GM18517 (cell line): Measurements from ENCODE around the gene MYO7B.

ENCODE experiments used
- ATAC-seq: cut with Tn5 transposase; IDR thresholded peaks from one replicate; pipeline ENCODE4 v1.9.1; 2021; ENCODE audit warnings: mild to moderate bottlenecking, moderate library complexity; ENCODE audit not compliant: unreplicated experiment

Gene MYO7B

GRCh38 chr2:127646487-127647241, 111.2 kb downstream of the MYO7B start:
- no peak for ATAC-seq

DNA sequence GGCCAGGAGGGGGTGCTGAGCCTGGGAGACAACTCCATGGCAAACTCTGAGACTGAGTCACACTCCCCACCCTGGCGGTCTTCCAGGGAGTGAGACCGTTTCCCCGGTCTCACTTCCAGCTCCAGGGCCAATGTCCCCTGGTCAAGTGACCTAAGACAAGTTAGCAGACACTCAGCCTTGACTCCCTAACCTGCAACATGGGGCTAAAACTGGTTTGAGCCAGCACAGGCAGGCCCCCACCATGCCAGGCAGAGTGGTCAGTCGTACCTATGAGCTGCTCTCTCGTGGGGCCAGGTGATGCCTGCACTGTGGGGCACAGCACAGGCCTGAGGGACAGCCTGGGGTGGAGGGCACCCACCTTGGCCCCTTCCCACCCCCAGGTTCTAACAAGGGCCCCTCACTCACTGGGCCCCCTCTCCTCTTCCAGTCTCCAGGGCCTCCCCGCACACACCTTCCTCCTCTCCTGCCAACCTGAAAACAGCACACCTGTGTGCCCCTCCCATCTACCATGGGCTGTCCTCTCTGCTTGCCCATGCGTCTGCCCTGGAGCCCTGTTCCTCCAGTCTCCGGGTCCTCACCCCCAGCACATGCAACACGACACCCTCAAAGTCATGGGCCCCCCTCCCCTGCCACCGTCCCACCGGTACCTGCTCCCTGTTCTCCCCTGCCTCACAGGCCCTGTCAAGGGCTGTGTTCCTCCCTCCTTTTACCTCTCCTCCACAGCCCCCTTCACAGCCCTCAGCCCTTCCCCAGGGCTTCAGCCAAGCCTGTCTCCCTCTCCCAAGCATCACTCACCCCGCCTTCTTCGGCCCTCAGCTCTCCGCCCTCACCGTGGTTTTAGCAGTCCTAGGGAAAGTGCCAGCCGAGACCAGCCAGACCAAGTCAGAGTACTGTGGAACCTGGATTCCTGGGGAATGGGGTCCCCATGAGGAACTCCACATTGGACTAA, 112.0 kb downstream of the MYO7B start:
- ATAC-seq, result no peak

GRCh38 chr2:127648321-127648720, 112.8 kb downstream of the MYO7B start:
- ATAC-seq, result no peak

DNA sequence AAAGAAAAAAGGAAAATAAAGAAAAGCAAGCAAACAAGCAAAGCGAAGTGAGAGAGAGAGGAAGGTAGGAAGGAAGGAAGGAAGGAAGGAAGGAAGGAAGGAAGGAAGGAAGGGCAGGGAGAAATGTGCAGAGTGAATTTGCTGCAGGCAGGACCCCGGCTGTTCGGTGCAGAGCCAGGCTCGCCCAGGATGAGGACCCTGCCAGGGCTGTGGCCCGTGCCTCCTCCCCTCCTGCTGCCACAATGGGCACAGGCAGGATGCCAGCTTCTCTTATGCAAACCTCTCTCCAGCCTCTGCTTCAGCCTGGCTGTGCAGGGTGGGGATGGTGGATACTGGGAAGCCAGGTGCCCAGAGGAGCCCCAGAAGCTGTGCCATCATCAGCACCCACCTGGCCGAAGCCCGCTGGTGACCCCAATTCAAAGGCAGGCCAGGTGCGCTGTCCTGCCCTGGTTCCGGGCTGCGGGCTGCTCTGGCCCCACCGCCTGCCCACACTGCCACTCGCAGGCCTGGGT, 113.7 kb downstream of the MYO7B start:
- no peak for ATAC-seq

GRCh38 chr2:127649684-127650040, 114.2 kb downstream of the MYO7B start:
- ATAC-seq, result peak; percentile 81

- ATAC-seq, result no peak
Observed at GRCh38 chr2:127650041-127650784, 114.7 kb downstream of the MYO7B start.

GRCh38 chr2:127650785-127651380, 115.4 kb downstream of the MYO7B start:
- ATAC-seq, result no peak

DNA sequence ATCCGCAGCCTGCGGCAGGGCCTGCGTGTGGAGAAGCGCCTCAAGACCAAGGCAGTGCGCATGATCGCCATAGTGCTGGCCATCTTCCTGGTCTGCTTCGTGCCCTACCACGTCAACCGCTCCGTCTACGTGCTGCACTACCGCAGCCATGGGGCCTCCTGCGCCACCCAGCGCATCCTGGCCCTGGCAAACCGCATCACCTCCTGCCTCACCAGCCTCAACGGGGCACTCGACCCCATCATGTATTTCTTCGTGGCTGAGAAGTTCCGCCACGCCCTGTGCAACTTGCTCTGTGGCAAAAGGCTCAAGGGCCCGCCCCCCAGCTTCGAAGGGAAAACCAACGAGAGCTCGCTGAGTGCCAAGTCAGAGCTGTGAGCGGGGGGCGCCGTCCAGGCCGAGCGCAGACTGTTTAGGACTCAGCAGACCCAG, 115.9 kb downstream of the MYO7B start:
- ATAC-seq, result no peak

- ATAC-seq, result no peak
Observed at GRCh38 chr2:127651971-127652550, 116.6 kb downstream of the MYO7B start.

DNA sequence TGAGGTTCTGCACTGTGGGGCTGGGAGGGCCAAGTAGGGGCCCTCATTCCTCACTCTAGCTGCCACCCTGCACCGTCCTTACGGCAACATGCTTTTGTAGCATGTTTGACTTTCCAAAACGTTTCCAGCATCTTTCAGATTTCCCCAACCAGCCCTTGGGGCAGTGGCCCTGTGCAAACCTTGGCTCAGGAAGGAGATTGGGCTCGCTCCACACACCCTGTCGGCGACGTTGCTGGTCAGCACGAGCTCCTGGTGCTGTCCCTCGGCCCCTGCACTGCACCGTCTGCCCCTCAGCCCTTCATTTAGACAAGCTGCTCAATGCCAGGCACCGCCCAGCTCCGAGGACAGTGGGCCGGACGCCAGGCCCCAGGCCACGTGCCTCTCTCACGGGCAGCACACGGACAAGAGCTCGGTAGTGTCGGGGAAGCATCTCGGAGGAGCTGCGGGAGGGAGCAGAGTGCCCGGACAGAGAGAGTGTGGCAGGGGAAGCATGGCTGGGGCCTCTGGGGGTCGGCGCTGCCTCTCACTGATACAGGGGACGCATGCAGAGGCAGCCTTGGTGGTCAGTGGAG, 117.4 kb downstream of the MYO7B start:
- no peak for ATAC-seq

- ATAC-seq, result no peak
Observed at GRCh38 chr2:127653421-127654083, 118.1 kb downstream of the MYO7B start.

GRCh38 chr2:127654084-127654837, 118.8 kb downstream of the MYO7B start:
- no peak for ATAC-seq

- no peak for ATAC-seq
Observed at GRCh38 chr2:127654838-127655175, 119.3 kb downstream of the MYO7B start.

GRCh38 chr2:127655209-127656073, 120.0 kb downstream of the MYO7B start:
- ATAC-seq, result no peak

DNA sequence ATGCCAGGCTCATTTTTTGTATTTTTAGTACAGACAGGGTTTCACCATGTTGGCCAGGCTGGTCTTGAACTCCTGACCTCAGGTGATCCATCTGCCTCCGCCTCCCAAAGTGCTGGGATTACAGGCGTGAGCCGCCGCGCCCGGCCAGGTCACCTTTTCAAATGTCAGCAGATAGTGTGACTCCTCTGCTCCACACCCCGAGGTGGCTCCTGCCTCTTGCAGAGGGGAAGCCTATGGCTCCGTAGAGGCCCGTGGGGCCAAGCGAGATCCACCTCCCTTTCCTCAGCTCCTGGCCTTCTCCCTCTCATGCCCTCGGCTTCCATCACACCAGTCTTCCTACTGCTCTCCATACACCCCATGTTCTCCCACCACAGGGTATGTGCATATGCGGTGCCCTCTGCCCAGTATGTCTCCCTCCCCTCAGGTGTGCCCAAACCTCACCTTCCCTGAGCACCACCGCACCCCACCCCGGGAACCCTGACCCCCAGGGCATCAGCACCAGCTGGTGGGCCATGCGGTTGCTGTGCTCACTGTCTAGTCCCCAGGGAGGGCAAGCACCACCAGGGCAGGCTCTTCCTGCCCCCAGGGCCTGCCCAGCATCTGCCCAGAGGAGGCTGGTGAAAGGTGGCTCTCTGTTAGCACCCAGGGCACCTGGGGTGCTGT, 121.2 kb downstream of the MYO7B start:
- no peak for ATAC-seq

DNA sequence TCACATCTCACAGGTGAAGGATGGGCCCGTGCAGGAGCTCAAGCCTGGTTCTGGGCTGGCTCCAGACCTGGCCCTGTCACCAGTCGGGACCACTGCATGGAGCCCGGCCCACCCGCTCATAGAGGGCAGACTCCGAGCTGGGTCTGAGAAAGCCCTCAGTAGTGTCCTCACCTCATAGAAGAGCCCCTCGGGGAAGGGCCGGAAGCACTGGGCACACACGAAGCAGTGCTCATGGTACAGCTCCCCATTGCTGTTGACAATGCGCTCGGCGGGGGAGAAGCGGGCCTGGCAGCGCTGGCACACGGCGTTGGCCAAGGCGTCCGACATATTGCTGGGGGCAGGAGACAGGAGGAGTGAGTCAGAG, 121.7 kb downstream of the MYO7B start:
- no peak for ATAC-seq

DNA sequence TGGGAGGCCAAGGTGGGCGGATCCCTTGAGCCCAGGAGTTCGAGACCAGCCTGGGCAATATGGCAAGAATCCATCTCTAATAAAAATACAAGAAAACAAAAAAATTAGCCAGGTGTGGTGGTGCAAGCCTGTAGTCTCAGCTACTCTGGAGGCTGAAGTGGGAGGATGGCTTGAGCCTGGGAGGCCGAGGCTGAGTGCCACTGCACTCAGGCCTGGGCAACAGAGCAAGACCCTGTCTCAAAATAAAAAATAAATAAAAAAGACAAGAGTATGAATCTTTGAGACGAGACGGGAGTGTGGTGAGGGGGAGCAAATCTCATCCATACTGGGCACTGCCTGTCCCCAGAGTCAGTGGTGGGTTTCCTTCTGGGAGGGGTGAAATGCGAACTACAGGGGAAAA, 122.7 kb downstream of the MYO7B start:
- ATAC-seq, result no peak
